Lung microvascular endothelial cell (primary cell): ENCODE results near the gene VPS45. TPM values are rescaled to one million over a fixed set of nuclear protein-coding genes. Genes with fewer than 3 reads are reported as not detected.

Experiments
- DNase-seq, 2 donors: peaks; one replicate each; pipeline versions ENCODE4 v3.0.0 to v3.0.0-alpha.2; 2010; ENCODE audit warnings: low read depth in 2 of 2
- total RNA-seq: library from RNA; depleted of rRNA; stranded (reverse); fragments of >200 nt; gene quantifications from 2 replicates; pipeline ENCODE4 v1.2.1, GENCODE V29; 2014

VPS45 gene
- total RNA-seq, 1 donor from 2014 or later, result 21.0 TPM

DNA sequence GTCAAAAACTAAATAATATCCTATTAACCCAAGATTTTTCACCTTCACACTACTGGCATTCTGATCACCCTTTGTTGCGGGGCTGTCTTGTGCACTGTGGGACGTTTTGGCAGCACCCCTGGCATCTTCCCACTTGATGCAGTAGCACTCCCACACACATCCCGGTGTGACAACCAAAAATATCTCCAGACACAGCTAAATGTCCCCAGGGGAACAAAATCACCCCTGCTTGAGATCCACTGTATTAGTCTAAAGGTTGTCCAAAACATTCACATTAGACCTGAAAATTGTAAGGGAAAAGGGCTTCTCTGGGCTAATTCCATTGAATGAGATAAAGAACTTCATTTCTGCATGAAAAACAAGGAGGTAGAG, 120.0 kb downstream of the VPS45 start:
- no peak for DNase-seq

DNA sequence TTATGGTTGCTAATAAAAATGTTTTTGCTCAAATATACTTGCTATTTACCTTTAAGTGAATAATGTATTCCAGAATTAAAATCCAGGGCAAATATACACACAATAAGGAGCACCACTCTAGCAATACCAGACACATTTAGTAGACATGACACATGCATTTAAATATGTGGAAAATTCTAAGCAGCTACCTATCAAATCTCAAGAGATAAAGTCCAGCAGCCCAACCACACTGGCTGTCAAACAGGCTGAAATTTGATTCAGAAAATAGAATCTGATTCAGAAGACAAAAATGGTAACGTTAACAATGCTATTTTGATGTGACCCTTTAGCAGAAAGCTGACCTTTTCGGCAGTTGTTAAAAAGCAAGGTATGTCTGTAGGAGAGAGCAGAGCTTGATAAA, 124.4 kb downstream of the VPS45 start:
- peak in 1 of 2 donors; percentile 16 for DNase-seq

DNA sequence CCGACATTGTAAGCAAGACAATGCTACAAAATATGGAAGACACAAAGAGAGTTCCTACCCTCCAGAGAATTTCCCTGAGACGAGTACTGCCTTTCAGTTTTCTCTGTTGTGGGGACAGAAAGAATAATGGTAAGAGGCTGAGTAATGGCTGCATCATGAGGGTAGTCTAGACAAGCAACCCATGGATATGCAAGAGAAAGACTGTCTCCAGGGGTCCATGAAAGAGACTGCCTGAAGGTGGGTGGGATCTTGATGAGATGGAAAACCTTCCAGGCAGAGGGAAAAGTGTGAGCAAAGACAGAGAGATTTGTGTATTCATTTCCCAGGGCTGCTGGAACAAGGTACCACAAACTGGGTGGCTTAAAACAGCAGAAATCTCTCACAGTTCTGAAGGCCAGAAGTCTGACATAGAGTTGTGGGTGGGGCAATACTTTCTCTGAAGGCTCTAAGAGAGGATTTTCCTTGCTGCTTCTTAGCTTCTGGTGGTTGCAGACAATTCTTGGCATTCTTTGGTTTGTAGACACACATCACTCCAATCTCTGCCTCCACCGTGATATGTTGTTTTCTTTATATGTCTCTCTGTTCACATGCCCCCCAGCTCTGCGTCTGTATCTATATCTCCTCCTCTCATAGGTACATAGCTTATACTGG, 126.9 kb downstream of the VPS45 start:
- no peak for DNase-seq

Other genes with a start within 250 kb of the VPS45 start
- 5.4 and 7.5 TPM in 2 replicates for gene BOLA1, start 168.2 kb upstream of the VPS45 start, total RNA-seq
- gene SV2A, start 149.9 kb upstream of the VPS45 start, total RNA-seq, result 1.5 and 2.8 TPM in 2 replicates
- 7.5 and 8.3 TPM in 2 replicates for gene SF3B4, start 140.0 kb upstream of the VPS45 start, total RNA-seq
- 0.40 and 0.87 TPM in 2 replicates for gene MTMR11, start 130.9 kb upstream of the VPS45 start, total RNA-seq
- gene OTUD7B, start 57.0 kb upstream of the VPS45 start, total RNA-seq, result 8.5 and 11.3 TPM in 2 replicates
- 39.0 and 57.5 TPM in 2 replicates for gene PLEKHO1, start 82.1 kb downstream of the VPS45 start, total RNA-seq
- gene ANP32E, start 168.3 kb downstream of the VPS45 start, total RNA-seq, result 9.7 and 17.4 TPM in 2 replicates
- gene CA14, start 190.0 kb downstream of the VPS45 start, total RNA-seq, result not detected in 2 replicates
- 110 and 128 TPM in 2 replicates for gene APH1A, start 201.2 kb downstream of the VPS45 start, total RNA-seq
- 2.4 and 10.5 TPM in 2 replicates for gene C1orf54, start 205.0 kb downstream of the VPS45 start, total RNA-seq
- 0.44 and 1.4 TPM in 2 replicates for gene CIART, start 214.8 kb downstream of the VPS45 start, total RNA-seq
- 42.9 and 51.6 TPM in 2 replicates for gene MRPS21, start 226.1 kb downstream of the VPS45 start, total RNA-seq